ENCODE measurements around the gene SKI.

The SKI gene

GRCh38 chr1:2347409-2347785 lies 119.3 kb downstream of the SKI start:
- Histone ChIP-seq H3K4me2 (ENCODE audit: low read length) (no peak overlapping the region), H3K27me3 (ENCODE audit: low read depth, low read length) (no peaks in the 10 kb centered on the region), H2AFZ (ENCODE audit: low read depth, low read length) (no peak overlapping the region)

GRCh38 chr1:2347896-2348295 lies 119.8 kb downstream of the SKI start:
- Histone ChIP-seq H2AFZ (ENCODE audit: low read depth, low read length) (no peak overlapping the region), H3K4me2 (ENCODE audit: low read length) (no peak overlapping the region), H3K36me3 (replicated peaks; ENCODE audit: low read depth, low read length) (no peaks in the 10 kb centered on the region), H3K9me3 (ENCODE audit: insufficient read depth, low read length) (no peaks in the 10 kb centered on the region), H3K4me1 (ENCODE audit: low read length) (no peaks in the 10 kb centered on the region), H3K79me2 (ENCODE audit: low read length) (no peaks in the 10 kb centered on the region), H3K27ac (ENCODE audit: low read length) (no peak overlapping the region), H3K27me3 (ENCODE audit: low read depth, low read length) (no peaks in the 10 kb centered on the region), H4K20me1 (ENCODE audit: insufficient read depth, low read length) (no peaks in the 10 kb centered on the region), H3K4me3 (ENCODE audit: low read length) (no peak overlapping the region), H3K9ac (ENCODE audit: low read length) (no peak overlapping the region)
- no peak for TF ChIP-seq CTCF (IDR thresholded peaks at IDR 0.05; ENCODE audit: low read depth, low read length)
- TF ChIP-seq EZH2phosphoT487 (IDR thresholded peaks at IDR 0.05; ENCODE audit: low read depth): no peak

More at GRCh38 chr1:2347409-2347785, 119.3 kb downstream of the SKI start:
- no peak overlapping the region for H3K4me3 ChIP-seq (ENCODE audit: low read length)
- no peaks in the 10 kb centered on the region for H3K79me2 ChIP-seq (ENCODE audit: low read length)
- H3K9me3 ChIP-seq (ENCODE audit: insufficient read depth, low read length): no peaks in the 10 kb centered on the region
- no peaks in the 10 kb centered on the region for H3K36me3 ChIP-seq (replicated peaks; ENCODE audit: low read depth, low read length)
- H3K4me1 ChIP-seq (ENCODE audit: low read length): no peaks in the 10 kb centered on the region
- TF ChIP-seq CTCF (IDR thresholded peaks at IDR 0.05; ENCODE audit: low read depth, low read length) (no peak), EZH2phosphoT487 (IDR thresholded peaks at IDR 0.05; ENCODE audit: low read depth) (no peak)
- no peak overlapping the region for H3K27ac ChIP-seq (ENCODE audit: low read length)
- H3K9ac ChIP-seq (ENCODE audit: low read length): no peak overlapping the region
- no peaks in the 10 kb centered on the region for H4K20me1 ChIP-seq (ENCODE audit: insufficient read depth, low read length)

- H4K20me1 ChIP-seq (ENCODE audit: insufficient read depth, low read length): no peaks in the 10 kb centered on the region
- TF ChIP-seq CTCF (IDR thresholded peaks at IDR 0.05; ENCODE audit: low read depth, low read length) (no peak), EZH2phosphoT487 (IDR thresholded peaks at IDR 0.05; ENCODE audit: low read depth) (no peak)
- H3K27me3 ChIP-seq (ENCODE audit: low read depth, low read length): no peaks in the 10 kb centered on the region
- no peaks in the 10 kb centered on the region for H3K9me3 ChIP-seq (ENCODE audit: insufficient read depth, low read length)
- no peaks in the 10 kb centered on the region for H3K79me2 ChIP-seq (ENCODE audit: low read length)
- no peak overlapping the region for H3K4me3 ChIP-seq (ENCODE audit: low read length)
- H3K27ac ChIP-seq (ENCODE audit: low read length): no peak overlapping the region
- no peak overlapping the region for H2AFZ ChIP-seq (ENCODE audit: low read depth, low read length)
- H3K4me2 ChIP-seq (ENCODE audit: low read length): no peak overlapping the region
- no peak overlapping the region for H3K9ac ChIP-seq (ENCODE audit: low read length)
- H3K36me3 ChIP-seq (replicated peaks; ENCODE audit: low read depth, low read length): no peaks in the 10 kb centered on the region
- no peaks in the 10 kb centered on the region for H3K4me1 ChIP-seq (ENCODE audit: low read length)
Observed at GRCh38 chr1:2348346-2349325, 120.5 kb downstream of the SKI start.

GRCh38 chr1:2349806-2350205 lies 121.7 kb downstream of the SKI start:
- Histone ChIP-seq H3K9ac (ENCODE audit: low read length) (no peak overlapping the region), H3K79me2 (ENCODE audit: low read length) (no peaks in the 10 kb centered on the region), H4K20me1 (ENCODE audit: insufficient read depth, low read length) (no peaks in the 10 kb centered on the region), H3K4me2 (ENCODE audit: low read length) (no peak overlapping the region), H3K36me3 (replicated peaks; ENCODE audit: low read depth, low read length) (no peaks in the 10 kb centered on the region), H3K27me3 (ENCODE audit: low read depth, low read length) (no peaks in the 10 kb centered on the region), H3K27ac (ENCODE audit: low read length) (no peak overlapping the region), H3K4me1 (ENCODE audit: low read length) (no peaks in the 10 kb centered on the region), H3K9me3 (ENCODE audit: insufficient read depth, low read length) (no peaks in the 10 kb centered on the region), H2AFZ (ENCODE audit: low read depth, low read length) (no peak overlapping the region), H3K4me3 (ENCODE audit: low read length) (no peak overlapping the region)
- TF ChIP-seq EZH2phosphoT487 (IDR thresholded peaks at IDR 0.05; ENCODE audit: low read depth): no peak
- TF ChIP-seq CTCF (IDR thresholded peaks at IDR 0.05; ENCODE audit: low read depth, low read length): no peak

All from OCI-LY3 (cell line).